Measurements from ENCODE around the gene C1orf198.

DNA sequence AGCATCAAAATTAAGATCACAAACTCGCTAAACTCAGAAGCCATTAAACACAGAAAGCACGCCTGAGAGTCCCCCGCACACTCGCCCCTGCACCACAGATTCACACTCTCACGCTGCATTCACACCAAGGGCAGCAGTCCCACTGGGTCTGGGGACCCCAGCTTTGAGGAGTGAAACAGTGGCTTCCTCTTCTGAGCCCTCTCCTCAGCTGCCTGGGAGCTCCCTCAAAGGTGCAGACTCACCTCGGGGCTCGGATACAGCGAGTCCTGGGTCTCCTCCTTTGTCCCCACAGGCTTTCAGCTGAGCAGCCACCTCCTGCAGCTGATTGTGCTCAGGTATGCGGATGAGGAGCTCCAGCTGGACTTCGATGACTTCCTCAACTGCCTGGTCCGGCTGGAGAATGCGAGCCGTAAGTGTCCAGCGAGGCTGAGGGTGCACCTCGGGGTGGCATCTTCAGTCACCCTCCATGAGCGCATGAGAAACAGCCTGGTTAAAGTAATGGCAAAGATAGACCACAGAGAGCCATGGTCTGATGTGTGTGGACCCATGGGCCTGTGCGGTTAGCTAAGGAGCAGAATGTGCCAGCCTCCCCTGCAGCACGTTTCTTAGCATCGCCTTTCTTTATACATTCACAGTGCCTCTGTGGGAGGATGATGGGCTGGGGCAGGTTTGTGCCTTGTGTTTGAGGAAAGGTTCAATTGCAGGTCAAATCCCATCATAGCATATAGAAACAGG is 73.3 kb downstream of the C1orf198 start:
- TF ChIP-seq, protein P1, sequence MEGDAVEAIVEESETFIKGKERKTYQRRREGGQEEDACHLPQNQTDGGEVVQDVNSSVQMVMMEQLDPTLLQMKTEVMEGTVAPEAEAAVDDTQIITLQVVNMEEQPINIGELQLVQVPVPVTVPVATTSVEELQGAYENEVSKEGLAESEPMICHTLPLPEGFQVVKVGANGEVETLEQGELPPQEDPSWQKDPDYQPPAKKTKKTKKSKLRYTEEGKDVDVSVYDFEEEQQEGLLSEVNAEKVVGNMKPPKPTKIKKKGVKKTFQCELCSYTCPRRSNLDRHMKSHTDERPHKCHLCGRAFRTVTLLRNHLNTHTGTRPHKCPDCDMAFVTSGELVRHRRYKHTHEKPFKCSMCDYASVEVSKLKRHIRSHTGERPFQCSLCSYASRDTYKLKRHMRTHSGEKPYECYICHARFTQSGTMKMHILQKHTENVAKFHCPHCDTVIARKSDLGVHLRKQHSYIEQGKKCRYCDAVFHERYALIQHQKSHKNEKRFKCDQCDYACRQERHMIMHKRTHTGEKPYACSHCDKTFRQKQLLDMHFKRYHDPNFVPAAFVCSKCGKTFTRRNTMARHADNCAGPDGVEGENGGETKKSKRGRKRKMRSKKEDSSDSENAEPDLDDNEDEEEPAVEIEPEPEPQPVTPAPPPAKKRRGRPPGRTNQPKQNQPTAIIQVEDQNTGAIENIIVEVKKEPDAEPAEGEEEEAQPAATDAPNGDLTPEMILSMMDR (IDR thresholded peaks at IDR 0.05; ENCODE audit: low read depth, low read length, poor library complexity, severe bottlenecking): no peak
- no peak for TF ChIP-seq EZH2phosphoT487 (IDR thresholded peaks at IDR 0.05; ENCODE audit: borderline replicate concordance, low read length)
